ENCODE data around the gene ARL2BP. TPM values are rescaled to one million over a fixed set of nuclear protein-coding genes. Genes with fewer than 3 reads are reported as not detected.
"Not testable (repeated sequence)": the region's sequence is repeated elsewhere in the genome, so short reads cannot be mapped to it uniquely, and the experiment has no call there.

The ARL2BP gene
- total RNA-seq, 2 experiments from 2014 or later, result 33.3 to 36.9 TPM

DNA sequence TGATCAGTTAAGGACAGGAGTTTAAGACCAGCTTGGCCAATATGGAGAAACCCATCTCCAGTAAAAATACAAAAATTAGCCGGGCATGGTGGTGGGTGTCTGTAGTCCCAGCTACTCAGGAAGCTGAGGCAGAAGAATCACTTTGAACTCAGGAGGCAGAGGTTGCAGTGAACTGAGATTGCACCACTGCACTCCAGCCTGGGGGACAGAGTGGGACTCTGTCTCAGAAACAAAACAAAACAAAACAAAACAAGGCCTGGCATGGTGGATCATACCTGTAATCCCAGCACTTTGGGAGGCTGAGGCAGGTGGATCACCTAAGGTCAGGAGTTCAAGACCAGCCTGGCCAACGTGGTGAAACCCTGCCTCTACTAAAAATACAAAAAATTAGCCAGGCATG is 22.3 kb downstream of the ARL2BP start:
- DNase-seq; H3K9me3 Mint-ChIP-seq (ENCODE audit: insufficient read depth); ATAC-seq; H3K36me3 Mint-ChIP-seq (ENCODE audit: low read depth); H3K27me3 Mint-ChIP-seq (ENCODE audit: low read depth): not testable (repeated sequence)
- Mint-ChIP-seq H3K27ac (peak overlapping the region; percentile 55), H3K4me1 (ENCODE audit: low read depth) (peaks cover 34% of the 10 kb centered on the region), H3K4me3 (peak overlapping the region; percentile 8)
- POLR2A ChIA-PET, result interaction anchor here (0.9 kb wide), 1 partner anchor 81 kb away, joined by 3 read pairs; the partner anchor contains the start of genes PSME3IP1 and RSPRY1
- CTCF ChIA-PET, result interaction anchor here (0.8 to 1.3 kb wide), 4 partner anchors 14 to 150 kb away, joined by 3 to 4 read pairs (median 4); no protein-coding TSS in a partner anchor

DNA sequence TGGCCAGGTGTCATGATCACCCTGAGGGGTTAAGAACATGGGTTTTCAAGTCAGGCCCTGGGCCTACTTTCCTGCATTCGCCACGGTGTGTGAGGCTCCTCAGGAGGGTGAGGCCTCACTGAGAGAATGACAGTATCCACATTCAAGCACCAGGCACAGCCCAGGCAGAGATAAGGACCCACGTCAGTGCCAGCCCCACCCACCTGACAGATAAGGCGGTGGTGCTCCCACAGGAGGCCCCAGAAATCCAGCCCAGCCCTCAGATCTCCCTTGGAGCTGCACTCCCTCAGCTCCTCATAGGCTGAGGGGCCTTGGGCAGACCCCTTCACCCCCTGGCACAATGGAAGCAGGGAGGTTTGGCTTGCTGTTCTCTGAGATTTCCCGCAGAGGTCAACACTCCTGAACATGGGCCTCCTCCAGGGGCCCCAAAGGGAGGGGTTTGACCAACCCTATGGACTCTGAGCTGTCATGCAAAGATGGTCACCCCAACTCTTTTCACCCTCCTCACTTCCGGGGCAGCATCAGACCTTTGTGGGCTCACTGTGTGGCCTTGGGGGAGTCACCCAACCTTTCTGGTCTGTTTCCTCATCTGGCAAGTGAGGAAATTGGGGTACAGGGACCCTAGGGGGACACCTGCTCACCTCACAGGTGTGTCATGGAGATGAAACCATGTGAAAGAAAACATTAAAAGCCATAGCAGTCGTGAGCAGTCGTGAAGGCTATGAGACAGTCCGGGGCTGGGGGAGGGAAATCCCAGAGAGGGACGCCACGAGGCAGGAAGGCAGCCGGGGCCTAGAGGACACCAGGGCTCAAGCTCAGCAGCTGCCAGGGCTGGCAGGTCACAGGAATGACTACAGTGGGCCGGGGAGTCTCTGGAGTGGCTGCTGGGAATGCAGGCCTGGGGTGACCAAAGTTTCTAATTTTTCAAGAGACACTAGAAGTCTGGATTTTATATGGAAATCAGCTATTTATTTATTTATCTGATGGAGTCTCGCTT is 24.0 kb downstream of the ARL2BP start:
- CTCF ChIA-PET, result interaction anchor here (1.1 kb wide), 1 partner anchor 9 kb away, joined by 6 read pairs; no protein-coding TSS in a partner anchor
- ATAC-seq (no peak), DNase-seq (no peak)
- Mint-ChIP-seq H3K36me3 (ENCODE audit: low read depth) (no peaks in the 10 kb centered on the region), H3K27ac (no peak overlapping the region), H3K27me3 (ENCODE audit: low read depth) (no peaks in the 10 kb centered on the region), H3K9me3 (ENCODE audit: insufficient read depth) (no peaks in the 10 kb centered on the region), H3K4me3 (no peak overlapping the region), H3K4me1 (ENCODE audit: low read depth) (peaks cover 34% of the 10 kb centered on the region)
- POLR2A ChIA-PET, result no interaction called here

DNA sequence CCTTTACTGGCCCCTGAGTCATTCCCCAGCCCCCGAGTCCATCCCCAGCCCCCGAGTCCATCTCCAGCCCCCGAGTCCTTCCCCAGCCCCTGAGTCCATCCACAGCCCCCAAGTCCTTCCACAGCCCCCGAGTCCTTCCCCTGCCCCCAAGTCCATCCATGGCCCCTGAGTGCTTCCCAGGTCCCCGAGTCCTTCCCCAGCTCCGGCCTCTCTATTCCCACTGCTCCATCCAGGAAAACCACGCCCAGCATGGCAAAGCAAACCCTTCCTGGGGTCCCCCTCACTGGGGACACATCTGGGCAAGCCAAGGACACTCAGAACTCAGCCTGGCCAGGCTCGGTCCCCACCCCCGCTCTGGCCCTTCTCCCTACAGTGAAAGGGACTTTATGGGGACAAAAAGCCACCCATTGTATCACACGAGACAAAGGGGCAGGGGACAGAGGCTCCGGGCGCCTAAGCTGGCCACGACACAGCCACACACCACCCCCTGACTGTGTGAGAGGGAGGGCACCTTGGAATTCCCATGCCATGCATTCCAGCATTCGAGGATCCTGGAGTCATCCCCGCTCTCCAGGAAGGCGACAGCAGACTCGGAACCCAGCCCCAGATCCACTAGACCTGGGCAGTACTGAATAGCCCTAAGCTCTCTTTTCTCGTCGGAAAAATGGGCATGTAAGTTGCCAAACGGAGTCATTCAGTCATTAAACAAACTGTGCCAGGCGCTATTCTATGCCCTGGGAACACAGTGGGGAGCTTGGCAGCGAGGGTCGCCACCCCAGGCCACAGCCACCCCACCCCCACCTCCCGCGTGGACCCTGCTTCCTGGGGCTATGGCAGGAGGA is 25.4 kb downstream of the ARL2BP start:
- H3K4me1 Mint-ChIP-seq (ENCODE audit: low read depth), result peaks cover 29% of the 10 kb centered on the region
- no peak for ATAC-seq
- H3K27me3 Mint-ChIP-seq (ENCODE audit: low read depth), result no peaks in the 10 kb centered on the region
- H3K36me3 Mint-ChIP-seq (ENCODE audit: low read depth), result no peaks in the 10 kb centered on the region
- ChIA-PET CTCF (no interaction called here), POLR2A (no interaction called here)
- H3K4me3 Mint-ChIP-seq, result no peak overlapping the region
- H3K27ac Mint-ChIP-seq, result no peak overlapping the region
- DNase-seq, result no peak
- H3K9me3 Mint-ChIP-seq (ENCODE audit: insufficient read depth), result no peaks in the 10 kb centered on the region

- DNase-seq, result no peak
- ChIA-PET POLR2A (no interaction called here), CTCF (no interaction called here)
- no peak overlapping the region for H3K4me3 Mint-ChIP-seq
- H3K36me3 Mint-ChIP-seq (ENCODE audit: low read depth), result no peaks in the 10 kb centered on the region
- H3K27me3 Mint-ChIP-seq (ENCODE audit: low read depth), result no peaks in the 10 kb centered on the region
- H3K9me3 Mint-ChIP-seq (ENCODE audit: insufficient read depth), result no peaks in the 10 kb centered on the region
- no peak for ATAC-seq
- peaks cover 26% of the 10 kb centered on the region for H3K4me1 Mint-ChIP-seq (ENCODE audit: low read depth)
- H3K27ac Mint-ChIP-seq, result no peak overlapping the region
These were observed 25.9 kb downstream of the ARL2BP start for GRCh38 chr16:57271063-57271345.

- DNase-seq (no peak), ATAC-seq (no peak)
- H3K4me1 Mint-ChIP-seq (ENCODE audit: low read depth), result peaks cover 24% of the 10 kb centered on the region
- H3K27ac Mint-ChIP-seq, result no peak overlapping the region
- no peaks in the 10 kb centered on the region for H3K36me3 Mint-ChIP-seq (ENCODE audit: low read depth)
- no peaks in the 10 kb centered on the region for H3K9me3 Mint-ChIP-seq (ENCODE audit: insufficient read depth)
- POLR2A ChIA-PET, result no interaction called here
- CTCF ChIA-PET, result no interaction called here
- H3K27me3 Mint-ChIP-seq (ENCODE audit: low read depth), result no peaks in the 10 kb centered on the region
- H3K4me3 Mint-ChIP-seq, result no peak overlapping the region
These were observed 26.9 kb downstream of the ARL2BP start for GRCh38 chr16:57271867-57272495.

DNA sequence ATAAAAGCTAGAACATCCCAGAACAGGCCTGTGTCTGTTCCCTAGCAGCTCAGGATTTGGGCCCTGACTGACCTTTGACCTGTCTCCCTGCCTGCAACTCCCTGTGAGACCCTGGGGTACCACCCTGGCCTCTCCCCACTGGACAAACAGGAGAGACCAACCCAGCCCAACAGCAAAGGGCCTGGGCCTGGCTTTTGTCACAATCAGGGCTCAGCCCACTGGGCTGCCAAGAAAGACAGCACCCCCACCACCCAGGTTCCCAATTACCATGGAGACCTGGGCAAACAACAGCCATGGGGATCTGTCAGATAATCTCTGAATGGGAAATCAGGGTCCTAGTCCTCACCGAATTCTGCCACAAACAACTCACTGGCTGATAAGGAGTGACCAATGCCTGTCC is 28.3 kb downstream of the ARL2BP start:
- H3K36me3 Mint-ChIP-seq (ENCODE audit: low read depth), result no peaks in the 10 kb centered on the region
- H3K27ac Mint-ChIP-seq, result no peak overlapping the region
- CTCF ChIA-PET, result no interaction called here
- DNase-seq, result no peak
- no peak for ATAC-seq
- H3K27me3 Mint-ChIP-seq (ENCODE audit: low read depth), result no peaks in the 10 kb centered on the region
- no peak overlapping the region for H3K4me3 Mint-ChIP-seq
- POLR2A ChIA-PET, result no interaction called here
- peaks cover 26% of the 10 kb centered on the region for H3K4me1 Mint-ChIP-seq (ENCODE audit: low read depth)
- H3K9me3 Mint-ChIP-seq (ENCODE audit: insufficient read depth), result no peaks in the 10 kb centered on the region

DNA sequence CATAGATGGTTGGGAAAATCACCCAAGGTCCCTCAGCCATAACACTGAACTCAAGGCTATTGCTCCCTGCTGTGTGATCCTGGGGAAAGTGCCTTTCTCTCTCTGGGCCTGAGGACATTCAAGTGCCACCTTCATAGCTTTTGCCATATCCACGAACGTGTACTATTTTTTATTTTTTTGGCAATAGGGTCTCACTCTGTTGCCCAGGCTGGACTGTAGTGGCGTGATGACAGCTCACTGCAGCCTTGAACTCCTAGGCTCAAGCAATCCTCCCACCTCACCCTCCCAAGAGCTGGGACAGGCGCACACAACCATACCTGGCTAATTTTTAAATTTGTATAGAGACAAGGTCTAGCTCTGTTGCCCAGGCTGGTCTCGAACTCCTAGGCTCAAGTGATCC is 28.8 kb downstream of the ARL2BP start:
- Mint-ChIP-seq H3K4me1 (ENCODE audit: low read depth) (peaks cover 27% of the 10 kb centered on the region), H3K27me3 (ENCODE audit: low read depth) (no peaks in the 10 kb centered on the region), H3K9me3 (ENCODE audit: insufficient read depth) (no peaks in the 10 kb centered on the region), H3K27ac (no peak overlapping the region), H3K36me3 (ENCODE audit: low read depth) (no peaks in the 10 kb centered on the region), H3K4me3 (no peak overlapping the region)
- CTCF ChIA-PET, result no interaction called here
- POLR2A ChIA-PET, result no interaction called here
- ATAC-seq, result no peak
- DNase-seq, result no peak

- ATAC-seq; H3K9me3 Mint-ChIP-seq (ENCODE audit: insufficient read depth); DNase-seq; CTCF ChIA-PET; H3K27me3 Mint-ChIP-seq (ENCODE audit: low read depth); H3K4me3 Mint-ChIP-seq; POLR2A ChIA-PET; H3K36me3 Mint-ChIP-seq (ENCODE audit: low read depth); H3K27ac Mint-ChIP-seq: not testable (repeated sequence)
- H3K4me1 Mint-ChIP-seq (ENCODE audit: low read depth), result peaks cover 35% of the 10 kb centered on the region
These were observed 30.9 kb downstream of the ARL2BP start for GRCh38 chr16:57275946-57276345.

- ChIA-PET POLR2A (no interaction called here), CTCF (no interaction called here)
- Mint-ChIP-seq H3K27me3 (ENCODE audit: low read depth) (peaks cover 4% of the 10 kb centered on the region), H3K9me3 (ENCODE audit: insufficient read depth) (no peaks in the 10 kb centered on the region), H3K4me1 (ENCODE audit: low read depth) (peaks cover 35% of the 10 kb centered on the region), H3K27ac (no peak overlapping the region), H3K36me3 (ENCODE audit: low read depth) (no peaks in the 10 kb centered on the region), H3K4me3 (no peak overlapping the region)
- no peak for ATAC-seq
- DNase-seq, result no peak
These were observed 31.5 kb downstream of the ARL2BP start for GRCh38 chr16:57276596-57276995.

DNA sequence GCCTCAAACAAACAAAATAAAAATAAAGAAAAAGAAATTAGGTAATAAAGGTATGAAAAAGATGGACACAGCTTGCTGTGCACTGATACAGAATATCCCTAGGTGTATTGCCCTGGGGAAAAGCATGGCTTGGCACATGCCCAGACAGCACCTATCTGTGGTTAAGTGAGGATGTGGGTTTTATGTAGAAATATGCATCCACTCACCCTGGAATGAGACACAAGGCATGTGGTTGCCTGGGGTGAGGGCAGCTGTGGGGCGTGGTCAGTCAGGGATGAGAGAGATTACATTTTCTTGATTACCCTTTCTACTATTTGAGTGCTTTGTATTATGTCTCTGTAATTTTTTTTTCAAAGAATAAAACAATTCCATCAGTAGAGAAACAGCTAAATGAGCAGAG is 32.5 kb downstream of the ARL2BP start:
- Mint-ChIP-seq H3K9me3 (ENCODE audit: insufficient read depth) (no peaks in the 10 kb centered on the region), H3K36me3 (ENCODE audit: low read depth) (no peaks in the 10 kb centered on the region), H3K27me3 (ENCODE audit: low read depth) (peaks cover 12% of the 10 kb centered on the region), H3K27ac (peak overlapping the region; percentile 69), H3K4me3 (peak overlapping the region; percentile 53), H3K4me1 (ENCODE audit: low read depth) (peaks cover 35% of the 10 kb centered on the region)
- DNase-seq (peak; percentile 79), ATAC-seq (peak; percentile 91)
- ChIA-PET CTCF (interaction anchor here (1.3 to 1.9 kb wide), 3 partner anchors 8 to 32 kb away, joined by 3 to 8 read pairs (median 6); partner anchors contain the start of gene ARL2BP), POLR2A (interaction anchor here (1.0 kb wide), 1 partner anchor 32 kb away, joined by 3 read pairs; no protein-coding TSS in a partner anchor)

DNA sequence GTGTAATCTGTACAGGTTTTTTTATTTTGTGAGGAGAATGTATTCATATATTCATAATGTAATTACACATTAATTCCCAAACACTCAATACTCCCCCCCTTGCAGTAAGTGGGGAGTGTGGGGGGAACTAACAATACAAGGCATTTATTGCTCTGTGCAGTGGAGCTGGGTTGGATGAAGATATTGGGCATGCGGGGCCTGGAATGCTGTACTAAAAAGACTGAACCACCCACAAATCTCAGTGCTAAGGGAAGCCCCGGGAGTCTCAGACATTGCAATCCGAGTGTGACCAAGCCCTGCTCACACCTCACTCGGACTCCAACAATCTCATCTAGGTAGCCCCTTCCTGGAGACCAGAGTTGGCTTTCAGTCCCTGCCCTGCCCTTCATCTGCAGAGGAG is 33.4 kb downstream of the ARL2BP start:
- H3K36me3 Mint-ChIP-seq (ENCODE audit: low read depth), result no peaks in the 10 kb centered on the region

More for the DNA sequence above, 33.4 kb downstream of the ARL2BP start:
- Mint-ChIP-seq H3K9me3 (ENCODE audit: insufficient read depth) (no peaks in the 10 kb centered on the region), H3K4me3 (no peak overlapping the region), H3K27me3 (ENCODE audit: low read depth) (peaks cover 21% of the 10 kb centered on the region), H3K4me1 (ENCODE audit: low read depth) (peaks cover 35% of the 10 kb centered on the region), H3K27ac (no peak overlapping the region)
- POLR2A ChIA-PET, result interaction anchor here (2.6 kb wide), 1 partner anchor 21 kb away, joined by 8 read pairs; no protein-coding TSS in a partner anchor
- ATAC-seq (no peak), DNase-seq (no peak)
- CTCF ChIA-PET, result interaction anchor here (1.0 to 1.9 kb wide), 3 partner anchors 9 to 22 kb away, joined by 3 to 8 read pairs (median 6); no protein-coding TSS in a partner anchor

All from activated CD8-positive, alpha-beta T cell treated with anti-CD3 and anti-CD28 coated beads, Interleukin-2, amount 10 ng/mL, durations not matched to agents 7 days and 5 days (primary cell).